SK-N-SH treated with all-trans-retinoic acid at 6 μM for 48 hours (cell line): ENCODE results near the gene MLLT1.

Experiments
- ARNTL ChIP-seq: fragments of 450-650 bp; formaldehyde crosslinking; IDR thresholded peaks from 2 replicates; pipeline ENCODE4 v1.5.0; 2020; ENCODE audit warnings: low read depth, mild to moderate bottlenecking, moderate library complexity, borderline replicate concordance
- CREB5 ChIP-seq: fragments of 250-450 bp; sonication (Bioruptor Pico); IDR thresholded peaks from 2 replicates; pipeline ENCODE4 v1.5.1; 2020; ENCODE audit warnings: low read depth, mild to moderate bottlenecking, moderate library complexity
- CSDC2 ChIP-seq: fragments of 250-450 bp; sonication (Bioruptor Pico); IDR thresholded peaks from 2 replicates; pipeline ENCODE4 v1.5.0; 2020; ENCODE audit warnings: mild to moderate bottlenecking, moderate library complexity
- ESRRG ChIP-seq: fragments of 250-450 bp; sonication (Bioruptor Pico); IDR thresholded peaks from 2 replicates; pipeline ENCODE4 v1.6.1; 2021; ENCODE audit warnings: mild to moderate bottlenecking
- ISL1 ChIP-seq: fragments of 250-450 bp; sonication (Bioruptor Pico); IDR thresholded peaks from 2 replicates; pipeline ENCODE4 v2.1.2; 2022; ENCODE audit warnings: mild to moderate bottlenecking, moderate library complexity
- OSR1 ChIP-seq: fragments of 250-450 bp; sonication (Bioruptor Pico); IDR thresholded peaks from 2 replicates; pipeline ENCODE4 v1.8.0; 2022; ENCODE audit warnings: moderate library complexity, mild to moderate bottlenecking, inconsistent platforms
- PATZ1 ChIP-seq: fragments of 250-450 bp; sonication (Bioruptor Pico); IDR thresholded peaks from 2 replicates; pipeline ENCODE4 v1.8.0; 2020; ENCODE audit warnings: mild to moderate bottlenecking, moderate library complexity, borderline replicate concordance
- RARB ChIP-seq: fragments of 250-450 bp; sonication (Bioruptor Pico); IDR thresholded peaks from 2 replicates; pipeline ENCODE4 v1.8.0; 2021; ENCODE audit warnings: mild to moderate bottlenecking, moderate library complexity
- TCF4 ChIP-seq: fragments of 250-450 bp; sonication (Bioruptor Pico); IDR thresholded peaks from 2 replicates; pipeline ENCODE4 v1.8.0; 2021; ENCODE audit warnings: mild to moderate bottlenecking, moderate library complexity, borderline replicate concordance
- ZC3H10 ChIP-seq: fragments of 250-450 bp; sonication (Bioruptor Pico); IDR thresholded peaks from 2 replicates; pipeline ENCODE4 v1.5.1; 2021; ENCODE audit warnings: mild to moderate bottlenecking, moderate library complexity
- ZFP3 ChIP-seq: fragments of 250-450 bp; sonication (Bioruptor Pico); IDR thresholded peaks from 2 replicates; pipeline ENCODE4 v1.5.0; 2020; ENCODE audit warnings: mild to moderate bottlenecking, moderate library complexity
- ZNF70 ChIP-seq: fragments of 450-650 bp; formaldehyde crosslinking; IDR thresholded peaks from 2 replicates; pipeline ENCODE4 v1.5.0; 2020; ENCODE audit warnings: mild to moderate bottlenecking, moderate library complexity
- ZNF8 ChIP-seq: fragments of 450-650 bp; formaldehyde crosslinking; IDR thresholded peaks from 2 replicates; pipeline ENCODE4 v1.5.0; 2020; ENCODE audit warnings: mild to moderate bottlenecking, moderate library complexity
- TF ChIP-seq, protein P1 (sequence below): fragments of 250-450 bp; sonication (Bioruptor Pico); IDR thresholded peaks from 2 replicates; pipeline ENCODE4 v1.8.0; 2021; ENCODE audit warnings: low read depth, mild to moderate bottlenecking, moderate library complexity, borderline replicate concordance

DNA sequence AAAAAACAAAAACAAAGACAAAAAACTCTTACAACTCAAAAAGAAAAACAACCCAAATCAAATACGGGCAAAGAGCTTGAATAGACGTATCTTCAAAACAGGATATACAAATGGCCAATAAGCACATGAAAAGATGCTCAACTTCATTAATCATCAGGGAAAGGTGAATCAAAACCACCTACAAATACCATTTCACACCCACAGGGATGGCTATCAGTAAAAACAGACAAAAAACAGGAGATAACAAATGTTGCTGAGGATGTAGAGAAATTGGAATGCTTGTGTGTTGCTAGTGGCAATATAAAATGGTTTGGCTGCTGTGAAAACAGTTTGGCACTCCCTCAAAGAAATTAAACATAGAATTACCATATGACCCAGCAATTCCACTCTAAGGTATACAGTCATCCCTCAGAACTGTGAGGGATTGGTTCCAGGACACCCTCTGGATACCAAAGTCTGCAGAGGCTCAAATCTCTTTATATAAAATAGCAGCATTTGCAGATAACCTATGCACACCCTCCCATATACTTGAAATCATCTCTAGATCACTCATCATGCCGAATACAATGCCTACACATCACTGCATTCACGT is 29.7 kb downstream of the MLLT1 start:
- TF ChIP-seq PATZ1 (no peak), ZNF70 (CRISPR knock-in tag) (no peak), ISL1 (CRISPR knock-in tag) (no peak), OSR1 (CRISPR knock-in tag) (no peak), ZC3H10 (CRISPR knock-in tag) (no peak), TCF4 (no peak), CREB5 (no peak), RARB (CRISPR knock-in tag) (no peak), ZFP3 (CRISPR knock-in tag) (no peak), ESRRG (CRISPR knock-in tag) (no peak), ZNF8 (CRISPR knock-in tag) (no peak), ARNTL (CRISPR knock-in tag) (no peak), CSDC2 (no peak)
- TF ChIP-seq, protein P1, sequence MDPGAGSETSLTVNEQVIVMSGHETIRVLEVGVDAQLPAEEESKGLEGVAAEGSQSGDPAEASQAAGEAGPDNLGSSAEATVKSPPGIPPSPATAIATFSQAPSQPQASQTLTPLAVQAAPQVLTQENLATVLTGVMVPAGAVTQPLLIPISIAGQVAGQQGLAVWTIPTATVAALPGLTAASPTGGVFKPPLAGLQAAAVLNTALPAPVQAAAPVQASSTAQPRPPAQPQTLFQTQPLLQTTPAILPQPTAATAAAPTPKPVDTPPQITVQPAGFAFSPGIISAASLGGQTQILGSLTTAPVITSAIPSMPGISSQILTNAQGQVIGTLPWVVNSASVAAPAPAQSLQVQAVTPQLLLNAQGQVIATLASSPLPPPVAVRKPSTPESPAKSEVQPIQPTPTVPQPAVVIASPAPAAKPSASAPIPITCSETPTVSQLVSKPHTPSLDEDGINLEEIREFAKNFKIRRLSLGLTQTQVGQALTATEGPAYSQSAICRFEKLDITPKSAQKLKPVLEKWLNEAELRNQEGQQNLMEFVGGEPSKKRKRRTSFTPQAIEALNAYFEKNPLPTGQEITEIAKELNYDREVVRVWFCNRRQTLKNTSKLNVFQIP (CRISPR knock-in tag): no peak
